ENCODE measurements around the gene PPP2R5C.

Gene PPP2R5C

DNA sequence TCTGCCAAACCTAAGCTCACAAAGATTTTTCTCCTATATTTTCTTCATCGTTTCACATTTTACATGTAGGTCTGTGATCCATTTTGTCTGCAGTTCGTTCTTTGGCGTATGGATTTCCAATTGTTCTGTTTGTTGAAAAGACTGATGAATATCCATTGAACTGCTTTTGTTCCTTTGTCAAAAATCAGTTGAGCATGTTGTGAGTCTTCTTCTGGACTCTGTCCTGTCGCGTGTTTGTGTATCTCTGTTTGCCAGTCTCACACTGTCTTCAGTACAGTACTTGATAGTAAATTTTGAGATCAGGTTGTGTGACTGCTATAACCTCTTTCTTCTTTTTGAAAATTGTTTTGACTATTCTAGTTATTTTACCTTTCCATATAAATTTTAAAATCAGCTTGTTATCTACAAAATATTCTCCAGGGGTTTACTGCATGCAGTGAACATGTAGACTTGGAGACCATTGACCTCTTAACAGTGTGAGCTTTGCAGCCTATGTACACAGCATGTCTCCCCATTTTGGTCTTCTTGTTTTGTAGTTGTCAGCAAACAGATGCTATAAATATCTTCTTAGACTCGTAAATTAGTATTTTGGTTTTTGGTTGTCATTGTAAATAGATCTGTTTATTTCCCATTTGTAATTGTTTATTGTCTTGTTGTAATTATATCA, 108.9 kb downstream of the PPP2R5C start:
- no peak for DNase-seq

DNA sequence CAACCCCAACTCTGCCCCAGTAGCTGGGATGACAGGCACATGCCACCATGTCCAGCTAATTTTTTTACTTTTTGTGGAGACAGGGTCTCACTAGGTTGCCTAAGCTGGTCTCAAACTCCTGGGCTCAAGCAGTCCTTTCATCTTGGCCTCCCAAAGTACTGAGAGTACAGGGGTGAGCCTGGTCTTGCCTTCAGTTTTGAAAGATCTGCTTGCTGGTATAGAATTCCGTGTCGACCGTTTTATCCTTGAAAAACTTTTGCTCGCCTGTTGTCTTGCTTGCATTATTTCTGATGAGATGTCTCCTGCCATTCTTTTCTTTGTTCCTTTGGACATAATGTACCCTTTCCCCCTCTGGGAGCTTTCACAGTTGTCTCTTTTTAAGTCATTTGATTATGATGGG, 110.8 kb downstream of the PPP2R5C start:
- DNase-seq: no peak

DNA sequence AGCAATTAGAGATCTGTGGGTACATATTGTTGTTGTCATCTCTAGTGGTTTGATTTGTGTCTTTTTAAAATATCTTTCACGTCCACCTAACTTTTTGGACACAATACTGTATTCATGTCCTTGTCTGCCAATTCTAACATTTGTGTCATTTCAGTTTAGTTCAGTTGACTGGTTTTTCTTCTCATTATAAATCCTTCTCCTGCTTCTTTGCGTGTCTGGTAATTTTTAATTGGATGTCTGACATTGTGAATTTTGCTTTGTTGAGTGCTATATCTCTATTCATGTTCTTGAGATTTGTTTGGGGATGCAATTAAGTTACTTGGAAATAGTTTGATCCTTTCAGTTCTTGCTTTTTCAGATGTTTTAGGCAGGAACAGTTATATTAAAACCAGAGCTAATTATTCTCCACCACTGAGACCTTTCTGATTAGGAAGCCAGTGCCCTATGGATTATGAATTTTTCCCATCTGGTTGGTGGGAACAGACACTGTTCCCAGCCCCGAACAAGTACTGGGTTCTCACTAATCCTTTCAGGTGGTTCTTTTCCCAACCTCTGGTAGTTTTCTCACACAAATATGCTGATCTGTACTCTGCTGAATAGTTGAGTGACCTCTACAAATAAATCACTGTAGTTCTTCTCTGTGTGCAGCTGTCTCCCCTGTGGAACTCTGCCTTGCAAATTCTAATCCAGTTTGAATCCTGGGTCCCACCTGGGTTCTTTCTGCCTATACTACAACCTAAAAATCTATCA, 111.7 kb downstream of the PPP2R5C start:
- DNase-seq: no peak

DNA sequence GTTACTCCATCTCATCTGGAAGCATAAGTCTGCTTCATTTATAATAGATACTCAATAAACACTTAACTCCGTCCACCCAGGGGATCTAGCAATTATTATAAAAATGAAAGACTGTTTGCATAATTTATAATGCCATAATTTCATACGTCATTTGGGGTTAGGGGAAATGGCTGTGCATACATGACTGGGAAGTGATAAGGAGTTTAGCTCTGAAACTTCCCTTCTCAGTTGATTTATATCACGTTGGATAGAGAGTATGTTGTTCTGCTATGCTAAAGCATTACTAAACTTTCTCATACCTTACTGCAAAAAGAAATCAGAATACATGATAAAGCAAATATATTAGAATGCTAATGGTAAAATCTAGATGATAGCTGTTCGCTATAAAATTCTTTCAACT, 112.5 kb downstream of the PPP2R5C start:
- no peak for DNase-seq

DNA sequence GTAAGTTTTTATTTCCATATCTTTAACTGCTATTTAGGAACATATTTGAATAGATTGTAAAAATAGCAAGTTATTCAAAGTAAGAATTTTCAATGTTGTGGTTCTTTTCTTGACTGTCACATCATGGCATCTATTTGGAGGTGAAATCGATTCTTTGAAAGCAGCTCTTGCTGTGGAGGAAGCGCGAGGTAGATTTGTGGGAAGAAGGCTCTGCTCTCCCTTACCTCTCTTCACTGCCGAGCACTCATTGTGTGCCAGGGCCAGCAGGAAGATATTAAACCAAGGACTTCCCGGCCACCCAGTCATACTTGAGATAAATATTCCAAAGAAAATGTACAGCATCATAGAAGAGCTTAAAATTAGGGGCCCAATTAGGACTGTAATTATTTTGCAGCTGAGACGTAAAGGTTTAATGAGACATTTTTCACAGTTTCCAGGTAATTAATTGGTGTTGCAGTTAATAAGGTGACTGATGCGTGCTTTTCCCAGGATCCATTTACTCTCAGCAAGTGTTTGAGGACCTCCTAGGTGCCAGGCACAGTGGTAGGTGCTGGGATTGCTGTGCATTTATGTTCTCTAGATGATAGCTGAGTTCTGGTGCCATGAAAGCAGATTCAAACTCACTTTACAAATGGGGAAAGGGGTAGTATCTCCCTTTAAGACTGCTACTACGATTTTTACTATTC, 113.7 kb downstream of the PPP2R5C start:
- no peak for DNase-seq

DNA sequence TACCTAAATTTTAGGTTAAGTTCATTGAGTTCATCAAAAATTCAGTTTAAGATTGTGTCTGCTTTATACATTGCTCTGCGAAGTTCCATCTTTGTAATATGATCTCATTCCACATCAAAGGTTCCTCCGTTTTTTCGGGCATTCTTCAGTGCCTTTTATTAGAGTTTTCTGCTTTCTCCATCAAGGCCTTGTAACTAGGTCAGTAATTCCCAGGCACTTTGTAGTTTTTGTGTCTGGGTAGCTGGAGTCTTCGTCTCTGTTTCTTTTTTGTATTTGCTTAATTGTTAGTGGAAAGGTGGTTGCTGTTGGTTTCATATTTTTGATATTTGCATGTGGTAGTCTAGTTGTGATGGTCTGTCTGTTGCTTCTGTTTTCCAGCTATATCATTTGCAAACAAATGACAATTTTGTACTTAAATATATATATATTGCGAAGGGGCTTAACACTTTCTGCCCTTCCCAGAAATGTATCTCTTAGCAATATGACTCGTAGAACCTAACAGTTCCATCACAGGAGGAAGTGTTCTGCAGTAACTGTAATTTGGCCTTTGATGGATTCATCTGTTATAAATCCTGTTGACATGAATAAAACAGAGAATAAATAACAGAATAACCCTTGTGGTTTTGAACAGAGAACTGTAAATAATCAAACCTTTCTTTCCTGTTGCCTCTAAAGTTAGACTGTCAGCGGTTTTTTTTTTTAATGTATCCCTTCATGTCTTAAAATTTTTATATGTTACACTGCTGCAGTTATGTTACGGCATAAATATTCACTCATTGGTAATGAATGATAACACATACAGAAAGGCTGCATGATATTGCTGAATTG, 114.4 kb downstream of the PPP2R5C start:
- no peak for DNase-seq

DNA sequence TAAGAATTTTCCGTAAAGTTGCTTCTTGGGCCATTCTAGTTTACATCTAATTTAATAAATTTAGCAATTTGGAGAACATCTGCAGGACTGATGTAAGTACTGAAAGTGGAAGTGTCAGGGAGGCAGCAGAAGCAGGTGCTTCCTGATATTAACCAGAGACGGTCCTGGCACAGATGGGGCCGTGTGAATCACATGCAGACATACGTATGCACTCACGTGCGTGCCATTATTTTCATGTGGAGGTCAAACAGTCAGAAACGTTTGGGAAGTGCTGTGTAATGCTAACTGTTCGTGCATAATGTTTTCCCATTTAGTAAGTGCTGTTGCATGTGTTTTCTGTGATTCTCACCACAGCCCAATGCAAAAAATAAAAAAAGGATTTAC, 115.0 kb downstream of the PPP2R5C start:
- DNase-seq: peak; percentile 19

DNA sequence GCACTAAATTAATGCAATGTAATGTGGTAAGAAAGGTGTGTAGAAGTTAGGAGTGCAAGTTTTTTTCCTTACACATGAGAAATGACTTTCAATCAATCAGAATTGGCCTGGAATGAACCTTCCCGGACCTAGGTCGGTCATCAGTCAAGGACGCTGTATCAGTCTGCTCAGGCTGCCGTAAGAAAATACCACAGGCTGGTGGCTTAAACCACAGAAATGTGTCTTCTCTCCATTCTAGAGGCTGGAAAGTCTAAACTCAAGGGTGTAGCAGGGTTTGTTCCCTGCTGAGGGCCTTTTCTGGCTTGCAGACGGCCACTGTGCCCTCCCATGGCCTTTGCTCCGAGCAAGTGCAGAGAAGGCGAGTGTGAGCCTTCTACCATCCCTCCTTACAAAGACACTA, 116.3 kb downstream of the PPP2R5C start:
- no peak for DNase-seq

DNA sequence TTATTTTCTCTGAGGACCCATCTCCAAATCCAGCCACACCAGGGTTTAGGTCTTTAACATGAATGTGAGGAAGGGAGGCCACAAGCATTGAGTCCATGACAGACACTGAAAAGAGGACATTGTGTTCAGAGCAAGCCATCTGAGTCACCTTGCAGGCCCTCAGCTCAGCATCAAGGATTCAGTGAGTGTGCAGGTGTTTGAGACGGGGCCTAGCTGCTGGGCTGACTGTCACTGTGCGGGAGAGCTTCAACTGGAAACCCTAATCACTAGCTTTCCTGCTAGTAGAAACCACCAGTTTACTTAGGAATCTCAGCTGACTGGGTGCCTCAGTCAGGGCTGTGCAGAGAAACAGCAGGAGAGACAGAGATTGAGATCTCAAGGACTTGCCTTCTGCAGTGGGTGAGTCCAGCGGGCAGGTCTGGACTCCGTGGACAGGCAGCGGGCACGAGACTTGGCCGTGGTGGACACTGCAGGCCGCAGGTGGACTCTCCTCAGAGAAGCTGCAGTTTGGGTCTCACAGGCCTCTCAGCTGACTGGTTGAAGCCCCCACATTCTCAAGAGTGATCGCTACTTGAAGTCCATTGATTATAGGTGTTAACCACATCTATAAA, 116.8 kb downstream of the PPP2R5C start:
- DNase-seq: no peak

DNA sequence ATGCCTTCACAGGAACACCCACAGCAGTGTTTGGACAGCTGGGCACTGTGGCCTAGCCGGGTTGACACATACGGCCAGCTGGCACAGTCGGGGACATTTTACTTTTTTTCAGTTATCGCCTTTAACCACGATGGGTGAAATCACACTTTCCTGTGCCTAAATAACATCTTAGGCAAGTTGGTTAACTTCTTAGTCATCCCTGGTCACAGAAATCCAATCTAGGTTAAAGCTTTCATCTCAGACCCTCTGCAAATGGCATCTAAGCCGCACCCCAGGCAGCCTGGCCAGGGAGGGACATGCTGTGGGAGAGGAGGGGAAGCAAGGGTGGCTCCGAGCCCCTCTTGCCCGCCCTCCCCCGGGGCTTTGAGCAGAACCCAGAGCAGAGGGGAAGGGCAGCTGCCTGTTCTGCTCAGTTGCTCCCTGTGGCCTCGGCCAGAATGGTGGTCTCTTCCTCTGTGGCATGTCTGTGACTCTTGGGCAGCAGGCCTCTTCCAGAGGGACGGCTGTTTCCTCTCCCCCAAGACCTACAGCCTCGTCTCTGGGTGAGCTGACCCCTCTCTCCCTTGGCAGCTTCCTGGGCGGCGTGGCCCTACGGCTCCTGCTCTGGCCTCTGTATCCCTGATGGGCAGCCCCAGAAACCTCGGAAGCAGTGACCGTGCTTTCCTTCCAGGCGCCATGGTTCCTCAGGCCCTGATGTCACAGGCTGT, 117.5 kb downstream of the PPP2R5C start:
- DNase-seq: no peak

DNA sequence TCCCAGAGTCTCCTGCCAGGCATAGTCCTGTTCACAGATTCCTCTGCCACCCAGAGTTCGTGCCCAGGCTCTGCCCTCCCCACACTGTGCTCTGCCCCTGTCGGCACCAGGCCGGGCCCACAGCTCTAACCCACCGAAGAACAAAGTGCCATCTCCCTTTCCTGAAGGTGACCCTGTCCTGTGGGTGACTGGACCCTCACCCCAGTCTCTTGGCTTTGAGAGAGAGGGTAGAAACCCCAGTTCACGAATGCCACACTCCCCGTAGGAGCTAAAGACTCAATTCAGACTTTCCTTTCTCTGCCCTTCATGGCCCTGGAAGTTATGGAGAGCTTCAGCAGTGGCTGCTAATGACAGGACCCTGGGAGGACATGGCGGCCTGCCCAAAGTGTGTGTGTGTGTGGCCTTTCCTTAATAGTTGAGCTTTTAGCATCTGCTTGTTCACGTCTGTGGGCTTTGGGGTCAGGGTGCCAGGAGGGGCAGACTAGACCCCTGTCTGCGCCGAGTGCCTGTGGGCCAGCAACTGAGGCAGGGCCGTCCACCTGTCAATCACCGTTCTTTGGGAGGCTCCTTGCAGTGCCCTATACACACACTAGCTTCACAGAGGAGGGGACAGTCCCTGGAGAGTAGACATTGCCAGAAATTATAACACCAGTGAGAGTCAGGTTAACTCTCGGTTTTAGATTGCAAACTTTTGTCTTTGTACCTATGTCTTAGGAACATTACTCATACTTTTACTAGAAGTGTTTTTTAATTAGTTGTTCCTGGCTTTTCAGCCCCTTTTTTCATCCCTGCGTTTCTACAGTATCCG, 118.2 kb downstream of the PPP2R5C start:
- no peak for DNase-seq

DNA sequence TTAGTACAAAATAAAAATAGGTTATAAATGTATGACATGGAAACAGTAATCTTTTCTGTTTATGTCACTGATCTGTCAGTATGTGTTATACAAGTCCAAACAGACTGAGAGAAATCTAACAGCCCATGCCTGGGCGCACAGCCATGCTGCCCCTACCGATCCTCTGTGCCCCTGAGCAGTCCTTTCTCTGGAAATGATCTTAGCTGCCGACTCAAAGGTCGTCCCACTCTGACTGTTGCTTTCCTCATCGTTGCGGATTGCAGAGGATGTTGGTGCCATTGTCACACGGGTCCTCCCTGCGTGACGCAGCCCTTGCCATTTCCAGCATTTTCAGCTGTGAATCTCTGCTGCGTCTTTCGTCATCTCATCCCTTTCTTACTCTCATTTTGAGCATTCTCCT, 119.9 kb downstream of the PPP2R5C start:
- no peak for DNase-seq

DNA sequence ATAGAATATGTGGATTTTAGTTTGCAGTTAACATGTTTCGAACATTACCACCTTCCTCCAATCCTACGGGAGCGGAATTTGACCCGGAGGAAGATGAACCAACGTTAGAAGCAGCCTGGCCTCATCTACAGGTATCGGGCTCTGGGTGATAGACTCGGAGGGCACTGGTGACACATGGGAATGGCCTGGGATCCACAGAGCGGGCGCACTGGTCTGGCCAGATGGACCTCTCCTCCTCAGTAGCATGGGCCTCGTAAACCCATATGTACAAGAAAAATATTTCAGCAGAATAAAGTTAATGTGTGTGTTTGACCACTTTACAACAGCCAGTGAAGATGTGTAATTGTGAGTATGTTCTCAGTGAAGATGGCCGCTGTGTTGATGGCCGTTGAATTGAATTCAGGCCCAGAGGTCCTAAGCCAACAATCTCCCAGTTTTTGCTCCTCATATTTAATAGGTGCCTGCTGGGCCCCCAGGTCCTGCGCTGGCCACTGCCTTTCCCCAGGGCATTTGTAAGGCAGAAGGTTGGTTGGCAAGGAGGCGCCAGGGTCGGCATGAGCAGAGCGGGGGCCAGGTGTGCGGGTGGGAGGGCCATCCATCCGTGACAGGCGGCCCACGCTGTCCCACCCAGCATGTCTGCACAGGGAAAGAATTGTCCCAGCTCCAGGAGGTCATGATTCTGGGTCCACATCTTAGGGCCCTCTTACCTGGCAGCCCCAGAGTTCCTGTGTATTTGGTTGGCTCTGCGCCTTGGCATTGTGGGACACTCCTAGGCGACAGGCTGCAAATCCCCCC, 120.8 kb downstream of the PPP2R5C start:
- no peak for DNase-seq

DNA sequence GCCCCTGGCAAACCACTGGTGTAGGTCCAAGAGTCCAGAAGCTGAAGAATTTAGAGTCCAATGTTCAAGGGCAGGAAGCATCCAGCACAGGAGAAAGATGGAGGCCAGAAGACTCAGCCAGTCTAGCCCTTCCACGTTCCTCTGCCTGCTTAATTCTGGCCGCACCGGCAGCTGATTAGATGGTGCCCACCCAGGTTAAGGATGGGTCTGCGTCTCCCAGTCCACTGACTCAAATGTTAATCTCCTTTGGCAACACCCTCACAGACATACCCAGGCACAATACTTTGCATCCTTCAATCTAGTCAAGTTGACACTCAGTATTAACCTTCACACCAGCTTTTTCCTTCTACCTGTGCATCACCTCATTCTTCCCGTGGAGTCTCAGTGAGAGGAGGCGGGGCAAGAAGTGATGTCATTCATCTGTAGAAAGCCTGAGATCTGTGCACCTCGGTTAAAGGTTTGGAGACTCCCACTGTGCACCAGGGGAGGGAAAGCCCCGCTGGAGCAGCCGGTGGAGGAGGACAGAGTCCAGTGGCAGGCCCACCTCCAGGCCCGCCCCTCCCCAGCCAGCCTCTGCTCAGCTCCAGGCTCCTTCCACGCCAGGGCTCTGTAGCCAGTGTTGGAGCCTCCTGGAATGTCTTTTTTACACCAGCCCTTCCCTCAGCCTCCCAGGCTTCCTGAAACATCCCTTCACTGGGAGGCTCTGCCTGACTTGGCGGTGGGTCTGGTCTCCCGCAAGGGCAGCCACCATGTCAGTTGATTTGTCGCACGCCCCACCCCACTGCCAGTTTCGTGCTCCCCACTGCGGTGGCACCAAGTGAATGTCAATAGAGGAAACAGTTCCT, 122.8 kb downstream of the PPP2R5C start:
- DNase-seq: no peak

DNA sequence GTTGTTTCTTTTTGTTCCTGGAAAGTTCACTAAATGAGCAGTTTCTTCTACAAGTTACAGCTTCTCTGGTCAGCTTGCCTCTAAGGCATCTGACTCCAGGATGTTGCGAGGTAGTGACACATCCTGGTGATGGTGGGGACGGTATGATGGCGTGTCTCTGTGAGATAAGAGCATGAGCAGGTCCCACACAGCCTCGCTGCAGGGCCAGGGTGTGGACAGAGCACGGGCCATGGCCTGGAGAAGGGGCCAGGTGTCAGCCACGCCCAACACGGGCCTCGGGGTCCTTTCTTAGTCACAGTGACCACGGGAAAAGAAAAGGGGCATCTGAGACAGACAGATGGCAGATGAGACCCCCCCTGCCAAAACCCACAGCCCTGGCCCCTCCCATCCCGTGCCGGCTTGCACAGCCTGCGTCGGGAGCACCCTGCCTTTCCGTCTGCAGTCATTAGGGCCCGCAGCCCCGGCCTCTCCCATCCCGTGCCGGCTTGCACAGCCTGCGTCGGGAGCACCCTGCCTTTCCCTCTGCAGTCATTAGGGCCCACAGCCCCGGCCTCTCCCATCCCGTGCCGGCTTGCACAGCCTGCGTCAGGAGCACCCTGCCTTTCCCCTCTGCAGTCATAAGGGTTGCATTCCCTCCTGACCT, 123.5 kb downstream of the PPP2R5C start:
- no peak for DNase-seq

DNA sequence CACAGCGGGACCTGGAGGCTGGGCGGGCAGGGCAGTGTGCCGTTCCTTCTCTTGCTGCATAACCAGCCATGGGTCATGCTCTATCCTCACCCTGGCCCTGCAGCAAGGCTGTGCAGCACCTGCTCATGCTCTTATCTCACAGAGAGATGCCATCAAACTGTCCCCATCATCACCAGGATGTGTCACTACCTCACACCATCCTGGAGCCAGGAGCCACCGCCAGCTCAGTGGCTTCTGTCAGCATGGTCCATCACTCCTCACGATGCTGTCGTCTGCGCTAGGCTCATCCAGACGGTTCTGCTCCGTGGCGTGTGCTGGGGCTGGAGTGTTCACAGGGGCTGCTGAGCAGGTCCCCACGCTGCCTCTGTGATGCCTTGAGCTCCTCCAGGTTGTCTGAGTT, 125.7 kb downstream of the PPP2R5C start:
- no peak for DNase-seq

DNA sequence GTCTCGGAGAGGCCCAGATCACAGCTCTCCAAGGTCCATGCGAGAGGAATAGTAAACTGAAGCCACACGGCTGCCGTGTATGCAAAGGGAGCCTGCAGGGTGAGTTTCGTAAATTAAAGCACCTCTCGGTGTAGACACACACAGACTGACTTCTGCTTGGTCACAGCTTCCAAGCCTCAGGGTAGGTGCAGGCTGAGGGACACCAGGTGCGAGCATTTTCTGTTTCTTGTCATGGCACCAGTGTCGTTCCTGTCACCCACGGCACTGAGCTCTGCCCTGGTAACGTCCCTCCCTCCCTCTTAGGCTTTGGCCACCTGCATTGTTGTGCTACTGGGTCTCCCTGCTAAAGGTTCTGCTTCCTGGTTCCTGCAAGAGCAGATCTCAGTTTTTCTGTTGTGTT, 126.7 kb downstream of the PPP2R5C start:
- DNase-seq: no peak

DNA sequence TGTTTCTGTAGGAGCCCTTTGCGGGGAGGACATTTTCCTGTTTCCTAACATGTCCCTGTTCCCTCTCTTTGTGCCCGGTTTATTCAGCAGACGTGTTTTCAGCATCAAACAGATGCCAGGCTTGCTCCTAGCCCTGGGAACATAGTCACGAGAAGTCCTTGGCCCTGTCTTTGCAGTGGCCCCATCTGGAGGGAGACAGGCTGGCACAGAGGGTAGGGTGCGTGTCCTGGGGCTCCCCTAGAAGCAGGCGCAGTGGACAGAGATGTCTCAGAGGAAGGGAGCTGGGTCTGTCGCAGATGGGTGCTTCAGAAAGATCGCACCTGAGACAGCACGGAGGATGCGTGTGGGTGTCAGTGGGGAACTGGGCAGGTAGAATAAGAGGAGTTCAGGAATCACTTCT, 127.9 kb downstream of the PPP2R5C start:
- DNase-seq: no peak

DNA sequence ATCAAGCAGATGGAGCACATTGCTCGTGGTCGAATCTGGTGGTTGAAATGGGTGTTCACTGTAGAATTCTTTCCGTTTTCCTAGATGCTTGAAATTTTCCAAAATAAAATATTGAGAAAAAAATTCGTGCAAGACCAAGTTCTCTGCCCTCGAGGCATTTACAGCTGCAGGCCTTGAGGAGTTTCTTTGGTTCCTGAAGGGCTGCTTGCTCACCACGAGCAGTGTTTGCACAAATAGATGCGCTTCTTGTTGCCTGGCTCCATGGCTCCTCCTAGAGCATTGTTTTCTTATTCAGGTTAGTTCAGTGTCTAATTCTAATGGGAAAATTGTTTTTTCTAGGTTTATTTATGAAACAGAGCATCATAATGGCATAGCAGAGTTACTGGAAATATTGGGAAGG, 128.4 kb downstream of the PPP2R5C start:
- no peak for DNase-seq
